Activated effector memory CD4-positive, alpha-beta T cell treated with Interleukin-2 at 50 U/mL for 16 hours (primary cell): Measurements from ENCODE around the gene ADGRA3.
"Not testable (repeated sequence)": the region's sequence is repeated elsewhere in the genome, so short reads cannot be mapped to it uniquely, and the experiment has no call there.

ENCODE experiments used
- DNase-seq: peaks from one replicate; pipeline ENCODE4 v3.0.0-alpha.2; 2020

The ADGRA3 gene

DNA sequence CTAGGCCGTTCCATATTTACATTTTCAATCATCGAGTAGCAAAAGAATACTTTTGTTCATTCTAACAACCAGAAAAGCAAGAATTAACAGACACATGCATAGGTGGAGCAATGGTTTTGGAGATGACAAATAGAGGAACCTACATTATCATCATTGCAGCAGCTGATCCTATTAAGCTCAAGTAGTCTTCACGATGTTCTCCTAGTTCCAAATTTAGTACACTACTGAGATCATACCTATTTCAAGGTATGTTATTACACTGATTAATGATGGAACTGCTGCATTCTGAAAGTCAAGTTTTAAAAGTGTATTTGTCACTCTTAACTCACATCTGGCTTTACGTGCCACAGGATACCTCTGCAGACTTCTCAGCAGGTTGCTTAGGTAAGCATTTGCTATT lies 87.4 kb downstream of the ADGRA3 start:
- no peak for DNase-seq

DNA sequence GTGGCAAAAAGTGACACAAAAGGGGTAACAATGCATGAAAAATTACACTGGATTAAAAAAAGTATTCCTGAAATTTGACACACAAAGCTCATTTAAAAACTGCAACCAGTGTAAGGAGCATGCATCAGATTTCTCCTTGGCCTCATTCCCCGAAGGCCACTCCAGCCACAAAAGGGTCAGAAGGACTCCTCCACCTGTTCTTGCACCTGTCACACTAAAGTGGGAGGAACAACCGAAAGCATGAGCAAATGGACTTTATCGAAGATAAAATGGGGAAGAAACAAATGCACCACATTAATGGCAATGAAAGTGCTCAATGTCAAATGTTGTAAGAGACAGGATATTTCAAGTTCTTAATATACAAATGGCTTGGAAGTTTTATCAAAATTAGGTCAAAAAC lies 88.2 kb downstream of the ADGRA3 start:
- no peak for DNase-seq

- DNase-seq: no peak
Observed at GRCh38 chr4:22420291-22420690, 95.6 kb downstream of the ADGRA3 start.

- DNase-seq: no peak
Observed at GRCh38 chr4:22417408-22417807, 98.5 kb downstream of the ADGRA3 start.

- no peak for DNase-seq
Observed at GRCh38 chr4:22416403-22416802, 99.5 kb downstream of the ADGRA3 start.

DNA sequence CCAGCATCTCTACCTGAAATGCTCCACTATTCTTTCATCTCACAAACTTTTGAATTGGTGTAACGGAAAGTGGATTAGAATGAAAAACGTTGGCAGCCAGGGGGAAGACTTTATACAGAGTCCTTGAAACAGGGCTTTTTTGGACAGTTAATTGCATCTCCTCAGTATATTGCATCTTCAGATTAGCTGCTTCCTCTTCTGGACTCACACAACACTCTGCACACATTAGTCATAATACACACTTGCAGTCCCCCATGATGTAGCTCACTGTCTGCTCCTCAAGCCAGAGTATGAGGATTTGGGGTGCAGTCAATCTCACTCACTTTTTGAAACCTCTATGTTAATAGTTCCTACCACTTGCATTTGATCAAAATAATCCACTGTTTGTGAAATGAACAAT lies 101.0 kb downstream of the ADGRA3 start:
- DNase-seq: no peak

GRCh38 chr4:22413471-22413870 lies 102.4 kb downstream of the ADGRA3 start:
- no peak for DNase-seq

- DNase-seq: no peak
Observed at GRCh38 chr4:22412013-22412412, 103.9 kb downstream of the ADGRA3 start.

- no peak for DNase-seq
Observed at GRCh38 chr4:22410645-22411247, 105.1 kb downstream of the ADGRA3 start.

- DNase-seq: no peak
Observed at GRCh38 chr4:22408474-22408873, 107.4 kb downstream of the ADGRA3 start.

GRCh38 chr4:22407361-22407760 lies 108.5 kb downstream of the ADGRA3 start:
- no peak for DNase-seq

DNA sequence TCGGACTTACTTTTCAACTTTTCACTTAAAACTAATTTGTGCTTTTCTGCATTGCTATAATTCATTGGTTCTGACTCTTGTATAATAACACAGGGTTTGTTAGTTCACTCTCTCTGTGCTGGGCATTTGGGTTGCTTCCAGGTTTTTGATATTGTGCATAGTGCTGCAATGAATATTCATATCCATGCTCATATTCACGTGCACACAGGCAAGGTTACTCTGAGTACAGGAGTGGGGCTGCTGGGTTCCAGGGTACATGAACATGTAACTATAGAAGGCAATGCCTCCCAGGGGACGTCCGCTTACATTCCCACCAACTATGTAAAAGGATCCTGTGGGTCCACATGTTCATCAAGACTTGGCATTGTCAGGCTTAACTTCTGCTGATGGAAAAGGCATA lies 117.2 kb downstream of the ADGRA3 start:
- no peak for DNase-seq

- DNase-seq: no peak
Observed at GRCh38 chr4:22391551-22391950, 124.3 kb downstream of the ADGRA3 start.

- no peak for DNase-seq
Observed at GRCh38 chr4:22389240-22389870, 126.5 kb downstream of the ADGRA3 start.

- no peak for DNase-seq
Observed at GRCh38 chr4:22385611-22386011, 130.3 kb downstream of the ADGRA3 start.

DNA sequence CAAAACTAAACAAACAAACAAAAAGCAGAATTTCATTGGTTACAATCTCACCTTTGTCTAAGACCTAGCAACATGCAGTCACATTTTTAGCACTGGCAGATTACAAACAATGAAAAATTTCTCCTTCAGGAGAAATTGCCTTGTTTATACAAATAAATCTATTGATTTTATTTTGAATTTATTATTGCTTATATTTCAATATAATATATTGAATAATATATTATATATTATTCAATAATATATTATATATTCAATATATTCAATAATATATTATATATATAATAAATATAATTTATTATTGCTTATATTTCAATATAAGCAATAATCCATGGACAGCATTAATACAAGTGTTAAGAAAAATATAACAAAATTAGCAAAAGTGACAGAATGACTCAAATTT lies 131.7 kb downstream of the ADGRA3 start:
- no peak for DNase-seq

DNA sequence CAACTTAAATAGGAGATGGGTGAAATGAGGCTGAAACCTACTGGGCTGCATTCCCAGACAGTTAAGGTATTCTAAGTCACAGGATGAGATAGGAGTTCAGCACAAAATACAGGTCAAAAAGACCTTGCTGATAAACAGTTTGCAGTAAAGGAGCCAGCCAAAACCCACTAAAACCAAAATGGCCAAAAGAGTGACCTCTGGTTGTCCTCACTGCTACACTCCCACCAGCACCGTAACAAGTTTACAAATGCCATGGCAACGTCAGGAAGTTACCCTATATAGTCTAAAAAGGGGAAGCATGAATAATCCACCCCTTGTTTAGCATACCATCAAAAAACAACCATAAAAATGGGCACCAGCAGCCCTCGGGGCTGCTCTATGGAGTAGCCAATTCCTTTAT lies 133.7 kb downstream of the ADGRA3 start:
- DNase-seq: not testable (repeated sequence)

- no peak for DNase-seq
Observed at GRCh38 chr4:22372986-22373385, 142.9 kb downstream of the ADGRA3 start.

DNA sequence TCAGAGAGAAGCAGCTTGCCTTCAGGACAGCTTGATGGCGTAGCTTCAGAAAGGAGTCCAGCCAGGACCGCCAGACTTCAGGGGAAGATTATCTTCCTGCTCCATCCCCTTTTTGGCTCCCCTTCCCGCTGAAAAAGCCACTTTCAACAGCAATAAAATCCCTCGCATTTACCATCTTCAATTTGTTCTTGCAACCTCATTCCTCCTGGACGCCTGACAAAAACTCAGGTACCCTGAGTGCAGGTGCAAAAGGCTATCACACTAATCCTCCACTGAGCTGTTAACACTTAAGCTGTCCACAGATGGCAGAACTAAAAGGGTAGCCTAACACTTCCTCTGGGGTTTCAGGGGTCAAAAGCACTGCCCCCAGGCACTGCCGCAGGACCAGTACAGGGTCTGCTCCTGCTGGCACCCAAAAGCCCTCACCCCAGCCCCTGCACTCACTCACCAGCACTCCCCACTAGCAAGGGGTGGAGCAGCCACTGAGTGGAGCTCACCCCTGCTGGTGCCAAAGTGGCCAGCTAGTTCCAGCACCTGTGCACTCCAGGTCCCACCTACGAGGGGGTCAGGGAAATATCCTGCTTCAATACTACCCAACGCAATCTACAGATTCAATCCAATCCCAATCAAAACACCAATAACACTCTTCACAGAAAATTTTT lies 145.8 kb downstream of the ADGRA3 start:
- no peak for DNase-seq

- no peak for DNase-seq
Observed at GRCh38 chr4:22363787-22364186, 152.1 kb downstream of the ADGRA3 start.

GRCh38 chr4:22363036-22363435 lies 152.8 kb downstream of the ADGRA3 start:
- DNase-seq: no peak

- no peak for DNase-seq
Observed at GRCh38 chr4:22356987-22357596, 158.8 kb downstream of the ADGRA3 start.

- no peak for DNase-seq
Observed at GRCh38 chr4:22348410-22348809, 167.5 kb downstream of the ADGRA3 start.

DNA sequence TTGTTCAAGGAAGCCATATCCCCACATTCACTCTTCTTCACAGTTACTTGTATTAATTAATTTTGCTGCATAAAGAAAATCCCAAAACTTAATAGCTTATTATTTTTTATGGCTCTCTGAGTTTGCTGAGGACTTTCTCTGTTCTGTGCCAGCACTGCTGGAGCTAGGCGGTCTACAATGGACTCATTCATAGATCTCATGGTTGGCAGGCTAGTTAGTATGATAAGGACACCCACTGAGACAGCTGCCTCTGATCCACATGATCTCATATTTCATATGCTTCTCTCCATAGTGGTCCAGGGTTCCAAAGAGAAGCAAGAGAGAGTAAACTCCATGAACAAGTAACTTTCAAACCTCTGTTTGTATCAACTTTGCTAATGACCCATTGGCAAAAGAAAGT lies 170.2 kb downstream of the ADGRA3 start:
- no peak for DNase-seq
